DMS153 treated with DMSO at 0.1 percent for 48 hours (cell line): ENCODE results near the gene ETNK1.
"Not testable (repeated sequence)": the region's sequence is repeated elsewhere in the genome, so short reads cannot be mapped to it uniquely, and the experiment has no call there.

Experiments used
- DNase-seq: peaks from one replicate; lab custom pipeline; 2025; ENCODE audit not compliant: unreplicated experiment; lab: John Stamatoyannopoulos, UW

ETNK1 gene

GRCh38 chr12:22624870-22625761 is at the start of gene ETNK1:
TSS of gene ETNK1 (plus strand) at chr12:22625171. CDS start at chr12:22625431, 260 bp downstream.
- DNase-seq, result peak; percentile 63

- DNase-seq, result no peak
Observed at GRCh38 chr12:22576065-22576464, 48.9 kb upstream of the ETNK1 start.

- no peak for DNase-seq
Observed at GRCh38 chr12:22576473-22576872, 48.5 kb upstream of the ETNK1 start.

DNA sequence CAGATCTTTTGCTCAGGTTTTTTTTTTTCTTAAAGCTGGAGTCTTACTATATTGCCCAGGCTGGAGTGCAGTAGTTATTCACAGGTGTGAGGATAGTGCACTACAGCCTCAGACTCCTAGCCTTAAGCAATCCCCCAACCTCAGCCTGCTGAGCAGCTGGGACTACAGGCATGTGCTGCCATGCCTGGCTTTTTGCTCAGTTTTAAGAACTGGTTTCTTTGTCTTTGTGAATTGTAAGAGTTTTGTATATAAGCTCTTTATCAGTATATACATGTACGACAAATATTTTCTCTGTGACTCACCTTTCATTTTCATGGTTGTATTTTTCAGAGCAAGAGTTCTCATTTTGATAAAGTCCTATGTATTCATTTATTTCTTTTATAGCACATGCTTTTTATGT is 47.3 kb upstream of the ETNK1 start:
- DNase-seq, result no peak

DNA sequence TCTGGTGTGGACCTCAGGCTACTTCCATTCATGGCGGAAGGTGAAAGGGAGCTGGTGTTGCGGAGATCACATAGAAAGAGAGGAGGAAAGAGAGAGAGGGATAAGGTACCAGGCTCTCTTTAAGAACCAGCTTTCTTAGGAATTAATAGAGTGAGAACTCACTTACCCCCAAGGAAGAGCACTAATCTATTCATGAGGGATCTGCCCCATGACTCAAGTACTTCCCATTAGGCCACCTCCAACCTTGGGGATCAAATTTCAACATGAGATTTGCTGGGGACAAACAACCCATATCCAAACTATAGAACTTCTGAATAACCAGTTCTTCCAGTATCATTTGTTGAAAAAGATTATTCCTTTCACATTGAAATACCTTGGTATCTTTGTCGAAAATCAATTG is 46.6 kb upstream of the ETNK1 start:
- no peak for DNase-seq

DNA sequence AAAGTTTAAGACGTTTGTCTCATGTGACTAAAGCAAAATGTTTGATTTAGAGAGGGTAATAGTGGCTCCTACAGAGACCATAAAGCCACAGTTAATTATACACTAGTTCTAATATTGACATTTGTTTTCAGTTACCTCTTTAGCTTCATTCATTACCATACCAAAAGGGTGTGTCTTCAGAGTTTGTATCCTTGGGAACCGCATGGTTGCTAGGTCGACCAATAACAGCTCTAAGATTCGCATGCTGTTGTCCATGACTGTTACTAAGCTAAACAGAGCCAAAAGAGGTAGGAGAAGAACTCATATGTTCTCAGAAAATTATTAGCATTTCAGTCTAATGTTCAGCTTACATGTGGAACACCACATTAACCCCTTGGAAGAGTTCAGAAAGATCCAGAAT is 36.2 kb upstream of the ETNK1 start:
- DNase-seq, result peak; percentile 47

DNA sequence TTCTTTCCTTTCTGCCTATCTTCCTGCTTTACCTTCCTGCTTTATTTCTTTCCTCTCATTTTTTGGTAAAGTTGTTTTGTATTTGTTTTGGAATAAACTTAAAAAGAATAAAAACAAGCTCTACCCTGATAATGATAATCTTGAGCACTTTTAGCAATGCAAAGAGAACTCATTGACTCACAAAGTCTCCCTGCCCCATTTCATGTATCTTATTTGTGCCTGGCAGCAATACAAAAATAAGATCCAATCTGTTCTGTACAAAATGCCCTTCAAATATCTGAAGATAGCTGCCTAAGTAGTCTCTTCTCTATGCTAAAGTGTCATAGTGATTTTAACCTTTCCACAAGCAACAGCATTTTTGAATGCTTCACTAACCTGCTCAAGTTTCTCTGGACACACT is 31.1 kb upstream of the ETNK1 start:
- no peak for DNase-seq

- not testable (repeated sequence) for DNase-seq
Observed at GRCh38 chr12:22597539-22597938, 27.4 kb upstream of the ETNK1 start.

DNA sequence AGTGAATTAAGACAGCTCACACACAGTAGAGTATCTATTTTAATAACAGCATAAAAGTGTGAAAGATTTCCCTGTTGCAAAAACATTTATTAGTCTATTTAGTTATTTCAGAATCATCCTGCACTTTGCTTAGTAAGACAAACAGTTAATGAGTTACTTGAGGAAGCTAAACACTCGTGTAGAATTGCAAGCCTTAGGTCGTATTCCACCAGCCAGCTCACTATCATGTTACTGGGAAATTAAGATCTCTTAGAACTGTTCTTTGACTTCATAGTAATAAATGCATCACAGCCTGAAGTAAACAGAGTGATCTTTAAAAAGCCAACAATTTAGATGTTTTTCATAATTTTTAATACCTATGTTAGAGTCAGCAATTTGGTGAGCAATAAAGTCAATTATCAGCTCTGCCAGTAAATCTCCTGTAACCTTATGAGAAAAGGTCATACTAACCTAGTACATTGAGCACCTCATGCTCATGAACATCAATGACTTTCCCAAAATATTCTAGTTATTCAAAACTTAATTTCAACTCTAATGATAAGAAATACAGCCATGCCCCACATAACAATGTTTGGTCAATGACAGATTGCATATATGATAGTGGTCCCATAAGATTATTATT is 26.7 kb upstream of the ETNK1 start:
- DNase-seq, result no peak

GRCh38 chr12:22598763-22599161 is 26.2 kb upstream of the ETNK1 start:
- DNase-seq, result no peak

DNA sequence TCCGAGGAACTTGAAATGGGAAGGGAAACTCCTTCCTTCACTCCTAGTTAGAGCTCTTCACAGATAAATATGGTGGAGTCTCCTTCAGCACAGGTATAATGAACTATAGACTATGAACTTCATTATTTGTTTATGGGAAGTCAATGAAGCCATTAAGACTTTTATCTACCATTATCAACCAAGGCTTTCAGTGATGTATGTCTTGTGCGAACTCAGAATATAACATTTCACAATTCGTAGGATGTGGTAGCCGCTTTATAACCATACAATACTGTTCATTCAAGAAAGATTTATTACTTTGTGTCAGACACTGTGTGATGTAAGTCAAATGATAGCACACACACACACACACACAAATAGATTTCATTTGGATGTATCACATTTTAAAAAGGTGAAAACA is 24.8 kb upstream of the ETNK1 start:
- no peak for DNase-seq

GRCh38 chr12:22609501-22609900 is 15.5 kb upstream of the ETNK1 start:
- no peak for DNase-seq

- no peak for DNase-seq
Observed at GRCh38 chr12:22610131-22610530, 14.8 kb upstream of the ETNK1 start.

DNA sequence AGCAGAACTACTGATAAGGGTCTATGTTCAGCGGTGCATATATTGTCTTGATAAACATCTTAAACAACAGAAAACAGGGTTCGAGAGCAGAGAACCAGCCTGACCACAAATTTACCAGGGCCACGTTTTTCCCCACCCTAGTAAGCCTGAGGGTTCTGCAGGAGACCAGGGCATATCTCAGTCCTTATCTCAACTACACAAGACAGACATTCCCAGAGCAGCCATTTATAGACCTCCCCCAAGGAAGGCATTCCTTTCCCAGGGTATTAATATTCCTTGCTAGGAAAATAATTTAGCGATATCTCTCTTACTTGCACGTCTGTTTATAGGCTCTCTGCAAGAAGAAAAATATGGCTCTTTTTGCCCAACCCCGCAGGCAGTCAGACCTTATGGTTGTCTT is 12.1 kb upstream of the ETNK1 start:
- not testable (repeated sequence) for DNase-seq

DNA sequence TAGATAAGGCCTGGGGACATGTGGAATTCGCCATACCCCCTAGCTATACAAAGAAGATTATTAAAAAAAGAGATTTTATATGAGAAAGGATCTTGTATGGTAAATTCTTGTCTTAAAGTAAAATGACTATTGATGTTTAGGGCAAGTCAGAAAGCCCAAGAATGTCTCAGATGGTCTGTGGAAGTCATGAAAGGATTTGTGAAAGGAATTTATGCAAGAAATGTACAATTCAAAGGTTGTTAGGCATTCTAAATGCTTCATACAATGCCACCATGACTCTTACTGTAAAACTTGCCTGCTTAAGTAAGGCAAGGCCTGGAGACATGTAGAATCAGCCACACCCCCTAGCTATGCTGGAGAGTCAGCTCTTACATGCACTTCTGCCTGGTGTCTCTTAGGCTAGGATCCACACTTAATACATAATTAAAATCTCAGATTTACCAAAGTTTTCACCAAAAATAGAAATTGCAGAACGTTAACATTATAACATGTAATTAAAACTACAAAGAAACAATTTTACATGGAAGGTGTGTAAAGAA is 8.9 kb upstream of the ETNK1 start:
- DNase-seq, result no peak

- no peak for DNase-seq
Observed at GRCh38 chr12:22617630-22618029, 7.3 kb upstream of the ETNK1 start.

- peak; percentile 63 for DNase-seq
Observed at GRCh38 chr12:22624548-22624869, 462 bp upstream of the ETNK1 start.

DNA sequence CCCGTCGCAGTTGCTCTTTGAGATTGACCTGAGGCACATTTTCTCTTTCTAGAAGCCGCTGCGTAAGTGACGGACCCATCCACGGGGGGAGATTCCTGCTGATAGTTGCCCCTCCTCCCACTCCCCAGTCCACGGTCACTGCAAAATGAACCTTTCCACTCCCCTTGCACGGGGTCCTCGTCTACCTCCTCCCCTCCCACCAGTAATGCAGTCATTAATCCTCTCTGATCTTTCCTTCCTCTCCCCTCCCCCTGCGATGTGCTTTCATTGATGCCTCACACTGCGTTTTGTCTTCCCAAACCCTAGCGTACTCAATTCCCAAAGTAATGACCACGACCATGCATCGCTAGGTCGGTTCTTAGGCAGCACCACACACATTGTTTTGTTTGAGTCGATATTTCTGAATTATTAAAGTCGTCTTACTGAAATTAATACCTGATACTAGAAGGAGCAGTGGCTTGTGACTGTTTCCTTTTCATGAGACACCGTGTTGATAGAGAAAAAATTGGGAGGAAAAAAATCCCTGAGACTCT is 857 bp downstream of the ETNK1 start:
- no peak for DNase-seq

DNA sequence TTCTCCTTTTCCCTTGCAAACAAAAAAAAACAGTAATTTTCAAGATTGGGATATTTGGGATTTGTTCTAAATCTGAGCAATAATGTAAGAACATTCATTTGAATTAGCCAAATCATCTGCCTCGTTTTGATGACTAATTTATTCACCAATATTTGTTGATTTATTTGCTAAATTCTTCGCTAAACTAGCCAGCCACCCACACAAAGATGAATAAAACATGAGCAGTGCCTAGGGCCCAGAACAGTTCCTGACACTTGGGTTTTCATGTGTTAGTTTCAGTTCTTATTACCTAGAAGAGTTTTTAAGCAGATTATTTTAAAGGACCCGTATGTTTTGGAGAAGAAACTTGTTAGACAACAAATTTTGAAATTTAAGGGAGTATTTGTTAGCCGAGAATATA is 1.4 kb downstream of the ETNK1 start:
- no peak for DNase-seq

GRCh38 chr12:22627371-22627770 is 2.4 kb downstream of the ETNK1 start:
- DNase-seq, result no peak

GRCh38 chr12:22628228-22628627 is 3.3 kb downstream of the ETNK1 start:
- no peak for DNase-seq

DNA sequence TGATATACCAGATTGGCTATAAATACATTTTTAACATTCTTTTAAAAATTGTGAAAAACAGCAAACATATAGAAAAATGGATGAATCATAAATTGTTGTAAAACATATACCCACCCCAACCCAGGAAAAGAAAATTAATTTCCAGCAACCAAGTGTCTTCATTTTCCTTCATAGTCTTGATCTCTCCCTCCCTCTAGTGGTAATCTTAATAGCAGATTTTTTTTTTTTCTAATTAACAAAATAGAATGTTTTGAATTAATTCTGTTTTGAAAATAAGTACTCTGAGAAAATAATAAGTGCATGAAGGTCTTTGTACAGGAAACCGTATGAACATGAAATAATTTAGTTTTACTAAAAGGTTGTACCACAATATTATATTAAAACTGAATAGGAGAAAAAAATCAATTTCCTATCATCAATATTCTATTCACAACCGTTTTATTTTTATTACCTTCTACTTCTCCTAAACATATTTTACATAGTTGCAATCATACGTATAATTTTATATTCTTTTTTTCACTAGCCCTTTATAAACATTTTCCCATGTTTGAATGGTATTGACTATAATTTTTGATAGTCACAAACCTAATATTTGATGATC is 7.0 kb downstream of the ETNK1 start:
- DNase-seq, result no peak
